HEK293T (cell line): ENCODE results near the gene PRMT7.

Experiments used
- CTCF ChIA-PET: fragments of 350-600 bp; formaldehyde crosslinking; extraction: SDS; loops from one replicate; lab custom pipeline; 2021; ENCODE audit warnings: antibody characterized with exemption, inconsistent platforms; lab: Yijun Ruan, JAX
- POLR2A ChIA-PET: fragments of 350-600 bp; formaldehyde crosslinking; extraction: SDS; loops from one replicate; lab custom pipeline; 2020; ENCODE audit warnings: antibody characterized with exemption, inconsistent platforms; lab: Yijun Ruan, JAX
- DNase-seq: peaks from one replicate; pipeline ENCODE4 v3.0.0; 2012; ENCODE audit warnings: mixed read lengths; ENCODE audit errors: extremely low spot score
- ARNT ChIP-seq: fragments of 450-650 bp; IDR thresholded peaks from 2 replicates; pipeline ENCODE4 v1.6.1; 2017; ENCODE audit warnings: mild to moderate bottlenecking
- BHLHE40 ChIP-seq: fragments of 450-650 bp; IDR thresholded peaks from 2 replicates; pipeline ENCODE4 v1.6.1; 2016; ENCODE audit warnings: mild to moderate bottlenecking, moderate library complexity, borderline replicate concordance
- CTBP1 ChIP-seq: fragments of 450-650 bp; IDR thresholded peaks from 2 replicates; pipeline ENCODE4 v1.6.1; 2016; ENCODE audit warnings: borderline replicate concordance
- ELF4 ChIP-seq: fragments of 450-650 bp; IDR thresholded peaks from 2 replicates; pipeline ENCODE4 v1.6.1; 2017; ENCODE audit warnings: antibody characterized with exemption
- FOXA1 ChIP-seq: fragments of 450-650 bp; IDR thresholded peaks from 2 replicates; pipeline ENCODE4 v1.6.1; 2016; ENCODE audit warnings: mild to moderate bottlenecking
- FOXK2 ChIP-seq: fragments of 450-650 bp; IDR thresholded peaks from 2 replicates; pipeline ENCODE4 v1.6.1; 2016; ENCODE audit warnings: mild to moderate bottlenecking
- FOXM1 ChIP-seq: fragments of 450-650 bp; IDR thresholded peaks from 2 replicates; pipeline ENCODE4 v1.6.1; 2017; ENCODE audit warnings: mild to moderate bottlenecking, borderline replicate concordance
- HDGF ChIP-seq: fragments of 450-650 bp; IDR thresholded peaks from 2 replicates; pipeline ENCODE4 v1.6.1; 2017; ENCODE audit warnings: antibody characterized with exemption, borderline replicate concordance
- L3MBTL2 ChIP-seq: fragments of 450-650 bp; conservative IDR thresholded peaks from 2 replicates; pipeline ENCODE4 v1.6.1; 2016; ENCODE audit warnings: mild to moderate bottlenecking
- LEF1 ChIP-seq: fragments of 450-650 bp; IDR thresholded peaks from 2 replicates; pipeline ENCODE4 v1.6.1; 2017; ENCODE audit warnings: mild to moderate bottlenecking, borderline replicate concordance
- NFRKB ChIP-seq: fragments of 450-650 bp; IDR thresholded peaks from 2 replicates; pipeline ENCODE4 v1.6.1; 2016; ENCODE audit warnings: mild to moderate bottlenecking, moderate library complexity
- PKNOX1 ChIP-seq: fragments of 450-650 bp; IDR thresholded peaks from 2 replicates; pipeline ENCODE4 v1.6.1; 2016
- SP1 ChIP-seq: fragments of 450-650 bp; IDR thresholded peaks from 2 replicates; pipeline ENCODE4 v1.6.1; 2017
- SUZ12 ChIP-seq: fragments of 450-650 bp; IDR thresholded peaks from 2 replicates; pipeline ENCODE4 v1.6.1; 2016; ENCODE audit warnings: mild to moderate bottlenecking
- TARDBP ChIP-seq: fragments of 450-650 bp; IDR thresholded peaks from 2 replicates; pipeline ENCODE4 v1.6.1; 2016
- ZNF384 ChIP-seq: fragments of 450-650 bp; IDR thresholded peaks from 2 replicates; pipeline ENCODE4 v1.6.1; 2016

Gene PRMT7

GRCh38 chr16:68324780-68325357, 14.1 kb downstream of the PRMT7 start:
- no peak for DNase-seq
- TF ChIP-seq TARDBP (no peak), ZNF384 (no peak), NFRKB (no peak), SUZ12 (no peak), PKNOX1 (no peak), ELF4 (no peak), LEF1 (no peak), SP1 (no peak), FOXK2 (no peak), FOXM1 (no peak), ARNT (no peak), HDGF (no peak), FOXA1 (no peak)
- ChIA-PET CTCF (interaction anchor here (1.9 kb wide), 1 partner anchor 61 kb away, joined by 5 read pairs; the partner anchor contains the start of gene SLC7A6), POLR2A (interaction anchor here (4.8 kb wide), 1 partner anchor 14 kb away, joined by 31 read pairs; the partner anchor contains the start of genes PRMT7 and SLC7A6OS)

- ChIA-PET POLR2A (interaction anchor here (1.0 to 4.8 kb wide), 4 partner anchors 12 to 65 kb away, joined by 3 to 31 read pairs (median 6); partner anchors contain the start of genes PRMT7, SLC7A6 and SLC7A6OS), CTCF (interaction anchor here (1.3 to 3.5 kb wide), 4 partner anchors 56 to 73 kb away, joined by 3 to 28 read pairs (median 10); partner anchors contain the start of gene SLC7A6)
- TF ChIP-seq ZNF384 (peak; percentile 79), L3MBTL2 (no peak)
- DNase-seq, result peak; percentile 90
These were observed 17.5 kb downstream of the PRMT7 start for GRCh38 chr16:68328151-68328859.

GRCh38 chr16:68328860-68329390, 18.1 kb downstream of the PRMT7 start:
- TF ChIP-seq CTBP1, result no peak
- TF ChIP-seq SUZ12, result no peak
- no peak for TF ChIP-seq NFRKB
- TF ChIP-seq BHLHE40, result no peak
- TF ChIP-seq ARNT, result no peak
- no peak for TF ChIP-seq ZNF384
- no peak for TF ChIP-seq TARDBP
- no peak for TF ChIP-seq LEF1
- TF ChIP-seq FOXK2, result no peak
- TF ChIP-seq FOXA1, result no peak
- TF ChIP-seq ELF4, result no peak
- no peak for TF ChIP-seq SP1
- TF ChIP-seq HDGF, result no peak
- no peak for TF ChIP-seq FOXM1
- TF ChIP-seq PKNOX1, result no peak
- POLR2A ChIA-PET, result interaction anchor here (1.0 to 1.1 kb wide), 2 partner anchors 11 to 65 kb away, joined by 3 to 4 read pairs; partner anchors contain the start of gene SLC7A6
- no peak for DNase-seq
- CTCF ChIA-PET, result interaction anchor here (0.7 to 3.5 kb wide), 4 partner anchors 18 to 74 kb away, joined by 3 to 28 read pairs (median 10); partner anchors contain the start of genes PRMT7, SLC7A6 and SLC7A6OS

GRCh38 chr16:68331879-68332410, 21.1 kb downstream of the PRMT7 start:
- no peak for DNase-seq
- ChIA-PET POLR2A (interaction anchor here (1.1 kb wide), 1 partner anchor 68 kb away, joined by 3 read pairs; the partner anchor contains the start of gene SLC7A6), CTCF (interaction anchor here (0.9 to 1.0 kb wide), 2 partner anchors 68 to 70 kb away, joined by 4 to 5 read pairs; partner anchors contain the start of gene SLC7A6)
- TF ChIP-seq CTBP1, result no peak

GRCh38 chr16:68332411-68333121, 21.7 kb downstream of the PRMT7 start:
- TF ChIP-seq L3MBTL2 (no peak), ELF4 (no peak)
- POLR2A ChIA-PET, result interaction anchor here (1.1 kb wide), 1 partner anchor 69 kb away, joined by 3 read pairs; the partner anchor contains the start of gene SLC7A6
- CTCF ChIA-PET, result interaction anchor here (1.0 kb wide), 1 partner anchor 69 kb away, joined by 4 read pairs; the partner anchor contains the start of gene SLC7A6
- no peak for DNase-seq

- POLR2A ChIA-PET, result interaction anchor here (0.9 kb wide), 1 partner anchor 11 kb away, joined by 3 read pairs; no protein-coding TSS in a partner anchor
- TF ChIP-seq TARDBP, result no peak
- no peak for TF ChIP-seq FOXA1
- no peak for TF ChIP-seq ARNT
- no peak for TF ChIP-seq SP1
- TF ChIP-seq LEF1, result no peak
- no peak for TF ChIP-seq CTBP1
- TF ChIP-seq PKNOX1, result no peak
- no peak for TF ChIP-seq FOXK2
- TF ChIP-seq BHLHE40, result no peak
- no peak for TF ChIP-seq FOXM1
- TF ChIP-seq ELF4, result no peak
- no peak for TF ChIP-seq HDGF
- TF ChIP-seq SUZ12, result no peak
- TF ChIP-seq ZNF384, result no peak
- no peak for TF ChIP-seq L3MBTL2
- no peak for TF ChIP-seq NFRKB
- CTCF ChIA-PET, result no interaction called here
- DNase-seq, result no peak
These were observed 24.4 kb downstream of the PRMT7 start for GRCh38 chr16:68335175-68335574.
